ENCODE data around the gene GPAT3.

Gene GPAT3

GRCh38 chr4:83610729-83611128 lies 74.8 kb downstream of the GPAT3 start (continued):
- TF ChIP-seq CSRNP3 (CRISPR knock-in tag; IDR thresholded peaks at IDR 0.05) (no peak), ZFP30 (CRISPR knock-in tag; IDR thresholded peaks at IDR 0.05) (no peak), PATZ1 (CRISPR knock-in tag; IDR thresholded peaks at IDR 0.05; ENCODE audit: borderline replicate concordance) (no peak), ZNF8 (CRISPR knock-in tag; IDR thresholded peaks at IDR 0.05) (no peak)

- no peak for ATAC-seq
These were observed 77.1 kb downstream of the GPAT3 start for GRCh38 chr4:83613023-83613422.

GRCh38 chr4:83613994-83614393 lies 78.1 kb downstream of the GPAT3 start:
- no peak for ATAC-seq

More at GRCh38 chr4:83613023-83613422, 77.1 kb downstream of the GPAT3 start:
- no peak for TF ChIP-seq GLIS3 (CRISPR knock-in tag; IDR thresholded peaks at IDR 0.05)
- no peak for TF ChIP-seq ZFP3 (CRISPR knock-in tag; IDR thresholded peaks at IDR 0.05)
- TF ChIP-seq ISL1 (CRISPR knock-in tag; IDR thresholded peaks at IDR 0.05) = no peak
- no peak for TF ChIP-seq ZNF565 (CRISPR knock-in tag; conservative IDR thresholded peaks at IDR 0.05; ENCODE audit: low read depth)
- TF ChIP-seq PPARA (CRISPR knock-in tag; IDR thresholded peaks at IDR 0.05; ENCODE audit: borderline replicate concordance) = no peak

More at GRCh38 chr4:83613994-83614393, 78.1 kb downstream of the GPAT3 start:
- no peak for TF ChIP-seq ZNF70 (CRISPR knock-in tag; IDR thresholded peaks at IDR 0.05)
- no peak for TF ChIP-seq POU6F1 (CRISPR knock-in tag; IDR thresholded peaks at IDR 0.05; ENCODE audit: borderline replicate concordance, low read depth)
- no peak for TF ChIP-seq TSHZ2 (CRISPR knock-in tag; IDR thresholded peaks at IDR 0.05)
- no peak for TF ChIP-seq ZFP30 (CRISPR knock-in tag; IDR thresholded peaks at IDR 0.05)
- no peak for TF ChIP-seq SNAI2 (CRISPR knock-in tag; IDR thresholded peaks at IDR 0.05)
- TF ChIP-seq ZFP3 (CRISPR knock-in tag; IDR thresholded peaks at IDR 0.05) = no peak
- no peak for TF ChIP-seq PPARA (CRISPR knock-in tag; IDR thresholded peaks at IDR 0.05; ENCODE audit: borderline replicate concordance)
- TF ChIP-seq RARB (CRISPR knock-in tag; IDR thresholded peaks at IDR 0.05) = no peak
- no peak for TF ChIP-seq PATZ1 (CRISPR knock-in tag; IDR thresholded peaks at IDR 0.05; ENCODE audit: borderline replicate concordance)
- no peak for TF ChIP-seq TCF4 (CRISPR knock-in tag; IDR thresholded peaks at IDR 0.05; ENCODE audit: borderline replicate concordance)
- no peak for TF ChIP-seq ZNF8 (CRISPR knock-in tag; IDR thresholded peaks at IDR 0.05)
- TF ChIP-seq BACH2 (CRISPR knock-in tag; IDR thresholded peaks at IDR 0.05; ENCODE audit: borderline replicate concordance) = no peak
- no peak for TF ChIP-seq ISL1 (CRISPR knock-in tag; IDR thresholded peaks at IDR 0.05)
- no peak for TF ChIP-seq ZNF565 (CRISPR knock-in tag; conservative IDR thresholded peaks at IDR 0.05; ENCODE audit: low read depth)
- TF ChIP-seq GLIS3 (CRISPR knock-in tag; IDR thresholded peaks at IDR 0.05) = no peak
- TF ChIP-seq ZC3H10 (CRISPR knock-in tag; IDR thresholded peaks at IDR 0.05) = no peak
- no peak for TF ChIP-seq OSR1 (CRISPR knock-in tag; IDR thresholded peaks at IDR 0.05)
- no peak for TF ChIP-seq CSRNP3 (CRISPR knock-in tag; IDR thresholded peaks at IDR 0.05)
- no peak for TF ChIP-seq ESRRG (CRISPR knock-in tag; IDR thresholded peaks at IDR 0.05)
